GM19240 (cell line): Measurements from ENCODE around the gene NLGN3.
A peak's percentile ranks its signal among the peaks of the same experiment; 100 is the strongest.

Experiments used
- DNase-seq: peaks from one replicate; pipeline ENCODE4 v3.0.0; 2011; ENCODE audit warnings: low spot score; ENCODE audit not compliant: insufficient read length

The NLGN3 gene

DNA sequence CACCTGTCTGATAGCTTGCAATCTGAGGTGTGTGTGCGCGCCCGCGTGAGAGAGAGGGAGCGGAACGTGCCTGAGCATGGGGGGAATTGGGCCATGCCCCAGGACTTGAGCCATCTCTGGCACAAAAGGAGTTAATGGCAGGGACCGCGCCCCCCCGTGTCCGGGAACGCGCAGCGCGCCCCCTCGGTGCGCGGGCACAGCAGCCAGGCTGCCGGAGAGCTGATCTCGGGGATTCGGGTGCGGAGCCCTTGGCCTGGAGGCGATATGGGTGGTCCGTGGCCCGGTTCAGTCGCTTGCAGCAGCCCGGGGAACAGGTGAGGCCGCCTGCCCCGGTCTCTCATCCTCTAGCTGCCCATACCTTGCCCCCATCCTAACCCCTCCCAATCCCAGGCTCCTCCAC lies at the start of gene NLGN3:
TSS of gene NLGN3 (plus strand) at position 191 of the 400 bp plus-strand sequence. CDS start 2,909 bp downstream, outside the sequence.
- DNase-seq: no peak

GRCh38 chrX:71095033-71095432 lies 49.6 kb upstream of the NLGN3 start:
- DNase-seq: no peak

GRCh38 chrX:71095555-71095980 lies 49.1 kb upstream of the NLGN3 start, which contains the start of gene FOXO4:
Gene FOXO4 (plus strand): TSS chrX:71095851. CDS start chrX:71096529, 678 bp downstream.
- peak; percentile 75 for DNase-seq

DNA sequence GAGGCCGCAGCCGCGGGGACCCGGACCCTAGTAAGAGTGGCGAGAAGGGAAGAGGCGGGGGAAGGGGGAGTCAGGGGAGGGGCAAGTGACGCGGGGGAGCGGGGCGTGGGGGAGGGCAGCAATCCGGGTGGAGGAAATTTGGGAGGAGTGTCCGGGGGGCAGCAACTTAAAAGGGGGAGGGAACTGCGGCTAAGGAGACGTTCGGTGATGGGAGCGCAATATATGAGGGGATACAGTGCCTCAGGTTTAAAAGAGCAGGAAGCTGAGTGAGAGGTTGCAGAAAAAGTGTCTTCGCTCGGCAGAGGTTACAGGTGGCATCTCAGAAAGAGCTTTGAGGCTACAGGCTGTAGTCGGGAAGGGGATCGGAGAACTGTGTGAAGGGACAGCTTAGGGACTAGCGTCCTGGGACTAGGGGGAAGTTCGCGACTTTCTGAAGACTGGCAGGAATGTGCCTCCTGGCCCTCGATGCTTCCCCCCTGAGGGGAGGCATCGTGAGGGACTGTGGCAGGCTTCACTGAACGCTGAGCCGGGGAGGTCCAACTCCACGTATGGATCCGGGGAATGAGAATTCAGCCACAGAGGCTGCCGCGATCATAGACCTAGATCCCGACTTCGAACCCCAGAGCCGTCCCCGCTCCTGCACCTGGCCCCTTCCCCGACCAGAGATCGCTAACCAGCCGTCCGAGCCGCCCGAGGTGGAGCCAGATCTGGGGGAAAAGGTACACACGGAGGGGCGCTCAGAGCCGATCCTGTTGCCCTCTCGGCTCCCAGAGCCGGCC lies 48.5 kb upstream of the NLGN3 start:
- no peak for DNase-seq

GRCh38 chrX:71096760-71097032 lies 47.9 kb upstream of the NLGN3 start:
- no peak for DNase-seq

GRCh38 chrX:71098302-71098701 lies 46.3 kb upstream of the NLGN3 start:
- DNase-seq: no peak

DNA sequence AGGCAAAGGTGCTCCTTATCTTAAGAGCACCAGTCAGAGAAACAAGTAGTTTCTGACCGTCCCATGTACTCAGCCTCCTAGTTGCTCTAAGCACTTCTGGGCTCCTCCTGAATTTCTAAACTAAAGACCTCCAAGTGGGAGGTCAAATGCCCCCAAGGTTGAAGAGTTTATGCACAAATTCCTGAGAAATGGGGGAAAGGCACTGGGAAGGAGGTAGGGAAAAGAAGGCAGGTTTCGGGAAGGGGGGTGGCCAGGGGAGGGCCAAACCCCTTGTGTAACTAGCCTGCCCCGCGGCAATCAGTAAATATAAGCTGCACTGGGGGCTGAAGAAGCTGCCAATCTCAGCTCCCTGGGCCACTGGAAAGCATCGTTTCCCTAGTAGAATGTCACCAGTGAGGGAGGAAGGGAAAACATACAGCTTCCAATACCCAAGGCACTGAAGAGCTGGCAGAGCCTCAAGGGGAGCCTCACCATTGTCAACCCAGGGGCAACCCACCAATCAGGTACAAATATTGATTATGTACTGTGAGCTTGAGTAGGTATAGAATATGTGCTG lies 45.6 kb upstream of the NLGN3 start:
- no peak for DNase-seq

DNA sequence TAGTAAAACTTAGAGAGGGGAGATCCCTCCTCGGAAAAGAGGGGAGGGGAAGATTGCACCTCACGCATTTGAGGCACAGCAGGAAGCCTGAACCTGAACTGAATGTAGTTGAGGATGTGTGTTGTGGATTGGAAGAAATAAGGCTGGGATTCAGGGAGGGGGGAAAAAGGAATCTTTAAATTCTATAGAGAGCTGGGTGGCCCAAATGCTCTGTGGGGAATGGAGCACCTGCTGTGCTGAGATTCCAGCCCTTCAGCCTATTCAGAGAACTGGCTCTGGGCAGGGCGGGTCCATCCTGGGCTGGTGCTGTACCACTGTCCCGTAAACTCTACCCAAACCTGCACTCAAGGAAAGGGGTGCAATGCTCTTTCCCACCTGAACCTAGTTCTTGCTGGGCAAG lies 44.9 kb upstream of the NLGN3 start:
- DNase-seq: no peak

GRCh38 chrX:71100581-71101505 lies 43.8 kb upstream of the NLGN3 start:
- DNase-seq: no peak

DNA sequence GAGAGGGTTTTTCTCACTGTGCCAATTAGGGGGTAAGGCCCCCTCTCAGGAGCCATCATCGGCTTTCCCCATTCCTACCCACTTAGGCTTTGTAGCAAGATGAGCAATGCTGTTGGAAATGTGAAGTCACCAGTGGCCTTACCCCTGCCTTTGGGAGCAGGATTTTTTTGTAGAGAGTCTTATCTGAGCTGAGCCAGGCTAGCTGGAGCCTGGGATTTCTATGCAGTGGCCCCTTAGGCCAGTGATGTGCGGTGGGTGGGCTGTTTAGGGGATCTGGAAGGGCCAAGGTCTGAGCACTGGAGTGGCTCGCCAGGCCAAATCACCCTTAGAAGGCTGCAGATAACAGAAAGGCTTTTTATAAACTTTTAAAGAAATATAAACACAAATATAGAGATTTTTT lies 42.3 kb upstream of the NLGN3 start:
- no peak for DNase-seq

GRCh38 chrX:71103110-71103983 lies 41.3 kb upstream of the NLGN3 start:
- DNase-seq: no peak

GRCh38 chrX:71105628-71106027 lies 39.0 kb upstream of the NLGN3 start:
- no peak for DNase-seq

GRCh38 chrX:71106427-71106826 lies 38.2 kb upstream of the NLGN3 start, which contains the start of gene CXorf65:
Gene CXorf65 (minus strand): TSS chrX:71106740. CDS start chrX:71106556, 184 bp downstream.
- DNase-seq: no peak

- DNase-seq: no peak
These were observed 37.4 kb upstream of the NLGN3 start for GRCh38 chrX:71107245-71107644.

- no peak for DNase-seq
These were observed 36.8 kb upstream of the NLGN3 start for GRCh38 chrX:71107762-71108360.

DNA sequence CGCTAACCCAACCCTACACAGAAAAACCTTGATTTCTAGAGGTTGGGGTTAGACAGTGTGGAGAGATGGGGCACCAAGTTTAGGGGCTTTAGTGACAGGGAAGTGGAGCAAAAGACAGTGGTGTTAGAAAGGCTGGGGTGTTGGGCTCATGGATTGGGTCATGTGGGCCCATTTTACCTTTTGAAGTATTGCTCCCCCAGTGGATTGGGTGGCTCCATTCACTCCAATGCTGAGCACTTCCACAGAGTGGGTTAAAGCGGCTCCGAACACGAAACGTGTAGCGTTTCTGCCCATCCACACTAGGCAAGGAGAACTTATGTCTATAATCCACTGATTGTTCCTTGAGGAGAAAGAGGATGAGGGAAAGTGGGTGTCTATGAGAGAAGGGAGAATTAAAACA lies 35.6 kb upstream of the NLGN3 start:
- DNase-seq: no peak

- no peak for DNase-seq
These were observed 33.3 kb upstream of the NLGN3 start, which contains the start of gene IL2RG for GRCh38 chrX:71111141-71111843. Gene IL2RG (minus strand): TSS chrX:71111577. CDS start chrX:71111539, 38 bp downstream.

DNA sequence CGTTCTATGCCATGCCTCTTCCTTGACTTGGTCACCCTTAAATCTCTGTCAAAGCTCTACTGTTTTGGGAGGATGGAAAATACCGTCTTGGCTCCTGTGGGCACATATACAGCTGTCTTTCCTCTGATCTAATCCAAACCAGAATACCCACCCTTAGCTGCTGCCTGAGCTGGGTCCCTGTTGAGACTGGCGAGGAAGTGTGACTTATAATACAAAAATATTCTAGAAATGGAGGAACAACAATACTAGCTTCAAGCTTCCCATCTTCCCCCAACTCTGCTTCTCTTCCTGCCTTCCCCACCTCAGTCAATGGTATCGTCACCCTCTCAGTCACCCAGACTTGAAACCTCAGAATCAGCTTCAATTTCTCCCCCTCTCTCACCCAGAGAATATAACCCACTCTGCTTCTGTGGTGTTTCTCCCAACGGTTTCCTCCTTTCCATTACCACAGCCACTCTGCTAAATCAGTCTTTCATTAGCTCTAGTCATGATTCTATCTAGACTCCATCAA lies 32.7 kb upstream of the NLGN3 start:
- DNase-seq: no peak

DNA sequence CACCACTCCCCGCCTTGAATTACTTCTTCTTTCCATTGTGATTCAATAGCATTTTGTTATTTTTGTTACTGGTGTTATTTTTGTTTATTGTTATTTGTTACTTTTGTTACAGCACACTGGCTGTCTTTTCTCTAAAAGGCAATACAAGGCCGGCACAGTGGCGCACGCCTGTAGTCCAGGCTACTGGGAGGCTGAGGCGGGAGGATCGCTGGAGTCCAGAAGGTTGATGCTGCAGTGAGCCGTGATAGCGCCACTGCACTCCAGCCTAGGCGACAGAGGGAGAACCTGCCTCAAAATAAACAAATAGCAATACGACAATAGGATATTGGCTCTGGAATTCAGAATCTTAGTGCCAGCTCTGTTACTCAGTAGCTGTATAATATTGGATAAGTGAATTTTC lies 27.3 kb upstream of the NLGN3 start:
- DNase-seq: no peak
